ENCODE results near the gene ARSA. TPM values are rescaled to one million over a fixed set of nuclear protein-coding genes. Genes with fewer than 3 reads are reported as not detected.

Gene ARSA
- total and polyA plus RNA-seq, 2 of the 13 experiments (the other 11 are each of a cell fraction or from before 2014, with no cell fraction given) = 9.0 to 11.5 TPM

GRCh38 chr22:50582493-50583293, 45.3 kb downstream of the ARSA start, which contains the start of gene CHKB (continued):
- TF ChIP-seq, protein P1, sequence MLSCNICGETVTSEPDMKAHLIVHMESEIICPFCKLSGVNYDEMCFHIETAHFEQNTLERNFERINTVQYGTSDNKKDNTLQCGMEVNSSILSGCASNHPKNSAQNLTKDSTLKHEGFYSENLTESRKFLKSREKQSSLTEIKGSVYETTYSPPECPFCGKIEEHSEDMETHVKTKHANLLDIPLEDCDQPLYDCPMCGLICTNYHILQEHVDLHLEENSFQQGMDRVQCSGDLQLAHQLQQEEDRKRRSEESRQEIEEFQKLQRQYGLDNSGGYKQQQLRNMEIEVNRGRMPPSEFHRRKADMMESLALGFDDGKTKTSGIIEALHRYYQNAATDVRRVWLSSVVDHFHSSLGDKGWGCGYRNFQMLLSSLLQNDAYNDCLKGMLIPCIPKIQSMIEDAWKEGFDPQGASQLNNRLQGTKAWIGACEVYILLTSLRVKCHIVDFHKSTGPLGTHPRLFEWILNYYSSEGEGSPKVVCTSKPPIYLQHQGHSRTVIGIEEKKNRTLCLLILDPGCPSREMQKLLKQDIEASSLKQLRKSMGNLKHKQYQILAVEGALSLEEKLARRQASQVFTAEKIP (CRISPR knock-in tag; IDR thresholded peaks at IDR 0.05; ENCODE audit: borderline replicate concordance) = no peak
- TF ChIP-seq RXRB (CRISPR knock-in tag; IDR thresholded peaks at IDR 0.05; ENCODE audit: borderline replicate concordance) = peak; percentile 28; the same call in 1 of the 2 replicates
- TF ChIP-seq, protein P2, sequence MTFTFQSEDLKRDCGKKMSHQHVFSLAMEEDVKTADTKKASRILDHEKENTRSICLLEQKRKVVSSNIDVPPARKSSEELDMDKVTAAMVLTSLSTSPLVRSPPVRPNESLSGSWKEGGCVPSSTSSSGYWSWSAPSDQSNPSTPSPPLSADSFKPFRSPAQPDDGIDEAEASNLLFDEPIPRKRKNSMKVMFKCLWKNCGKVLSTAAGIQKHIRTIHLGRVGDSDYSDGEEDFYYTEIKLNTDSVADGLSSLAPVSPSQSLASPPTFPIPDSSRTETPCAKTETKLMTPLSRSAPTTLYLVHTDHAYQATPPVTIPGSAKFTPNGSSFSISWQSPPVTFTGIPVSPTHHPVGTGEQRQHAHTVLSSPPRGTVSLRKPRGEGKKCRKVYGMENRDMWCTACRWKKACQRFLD (CRISPR knock-in tag; IDR thresholded peaks at IDR 0.05; ENCODE audit: borderline replicate concordance) = peak; percentile 36; the same call in 1 of the 2 replicates
- TF ChIP-seq TAF1 (CRISPR knock-in tag; IDR thresholded peaks at IDR 0.05) = peak; percentile 76
- peak; percentile 19 for TF ChIP-seq MEIS1 (CRISPR knock-in tag; IDR thresholded peaks at IDR 0.05; ENCODE audit: borderline replicate concordance)
- TF ChIP-seq, protein P3, sequence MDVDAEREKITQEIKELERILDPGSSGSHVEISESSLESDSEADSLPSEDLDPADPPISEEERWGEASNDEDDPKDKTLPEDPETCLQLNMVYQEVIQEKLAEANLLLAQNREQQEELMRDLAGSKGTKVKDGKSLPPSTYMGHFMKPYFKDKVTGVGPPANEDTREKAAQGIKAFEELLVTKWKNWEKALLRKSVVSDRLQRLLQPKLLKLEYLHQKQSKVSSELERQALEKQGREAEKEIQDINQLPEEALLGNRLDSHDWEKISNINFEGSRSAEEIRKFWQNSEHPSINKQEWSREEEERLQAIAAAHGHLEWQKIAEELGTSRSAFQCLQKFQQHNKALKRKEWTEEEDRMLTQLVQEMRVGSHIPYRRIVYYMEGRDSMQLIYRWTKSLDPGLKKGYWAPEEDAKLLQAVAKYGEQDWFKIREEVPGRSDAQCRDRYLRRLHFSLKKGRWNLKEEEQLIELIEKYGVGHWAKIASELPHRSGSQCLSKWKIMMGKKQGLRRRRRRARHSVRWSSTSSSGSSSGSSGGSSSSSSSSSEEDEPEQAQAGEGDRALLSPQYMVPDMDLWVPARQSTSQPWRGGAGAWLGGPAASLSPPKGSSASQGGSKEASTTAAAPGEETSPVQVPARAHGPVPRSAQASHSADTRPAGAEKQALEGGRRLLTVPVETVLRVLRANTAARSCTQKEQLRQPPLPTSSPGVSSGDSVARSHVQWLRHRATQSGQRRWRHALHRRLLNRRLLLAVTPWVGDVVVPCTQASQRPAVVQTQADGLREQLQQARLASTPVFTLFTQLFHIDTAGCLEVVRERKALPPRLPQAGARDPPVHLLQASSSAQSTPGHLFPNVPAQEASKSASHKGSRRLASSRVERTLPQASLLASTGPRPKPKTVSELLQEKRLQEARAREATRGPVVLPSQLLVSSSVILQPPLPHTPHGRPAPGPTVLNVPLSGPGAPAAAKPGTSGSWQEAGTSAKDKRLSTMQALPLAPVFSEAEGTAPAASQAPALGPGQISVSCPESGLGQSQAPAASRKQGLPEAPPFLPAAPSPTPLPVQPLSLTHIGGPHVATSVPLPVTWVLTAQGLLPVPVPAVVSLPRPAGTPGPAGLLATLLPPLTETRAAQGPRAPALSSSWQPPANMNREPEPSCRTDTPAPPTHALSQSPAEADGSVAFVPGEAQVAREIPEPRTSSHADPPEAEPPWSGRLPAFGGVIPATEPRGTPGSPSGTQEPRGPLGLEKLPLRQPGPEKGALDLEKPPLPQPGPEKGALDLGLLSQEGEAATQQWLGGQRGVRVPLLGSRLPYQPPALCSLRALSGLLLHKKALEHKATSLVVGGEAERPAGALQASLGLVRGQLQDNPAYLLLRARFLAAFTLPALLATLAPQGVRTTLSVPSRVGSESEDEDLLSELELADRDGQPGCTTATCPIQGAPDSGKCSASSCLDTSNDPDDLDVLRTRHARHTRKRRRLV (CRISPR knock-in tag; IDR thresholded peaks at IDR 0.05) = no peak
- TF ChIP-seq ZNF569 (CRISPR knock-in tag; IDR thresholded peaks at IDR 0.05; ENCODE audit: borderline replicate concordance) = no peak
- TF ChIP-seq CREB1 (IDR thresholded peaks at IDR 0.05) = peak; percentile 47
- TF ChIP-seq CREB1 (CRISPR knock-in tag; IDR thresholded peaks at IDR 0.05) = no peak
- TF ChIP-seq, protein P4, sequence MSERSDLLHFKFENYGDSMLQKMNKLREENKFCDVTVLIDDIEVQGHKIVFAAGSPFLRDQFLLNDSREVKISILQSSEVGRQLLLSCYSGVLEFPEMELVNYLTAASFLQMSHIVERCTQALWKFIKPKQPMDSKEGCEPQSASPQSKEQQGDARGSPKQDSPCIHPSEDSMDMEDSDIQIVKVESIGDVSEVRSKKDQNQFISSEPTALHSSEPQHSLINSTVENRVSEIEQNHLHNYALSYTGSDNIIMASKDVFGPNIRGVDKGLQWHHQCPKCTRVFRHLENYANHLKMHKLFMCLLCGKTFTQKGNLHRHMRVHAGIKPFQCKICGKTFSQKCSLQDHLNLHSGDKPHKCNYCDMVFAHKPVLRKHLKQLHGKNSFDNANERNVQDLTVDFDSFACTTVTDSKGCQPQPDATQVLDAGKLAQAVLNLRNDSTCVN (CRISPR knock-in tag; IDR thresholded peaks at IDR 0.05; ENCODE audit: borderline replicate concordance) = 0 out of 2 replicates have a peak, but pooled peaks have one; percentile 11
- TF ChIP-seq PHF20 (CRISPR knock-in tag; IDR thresholded peaks at IDR 0.05) = peak; percentile 74
- TF ChIP-seq PCBP1 (IDR thresholded peaks at IDR 0.05; ENCODE audit: borderline replicate concordance, low read depth, low read length) = no peak
- no peak for TF ChIP-seq KDM6A (CRISPR knock-in tag; IDR thresholded peaks at IDR 0.05; ENCODE audit: low read depth)
- no peak; the same call in 1 of the 2 replicates for TF ChIP-seq ZNF281 (CRISPR knock-in tag; IDR thresholded peaks at IDR 0.05; ENCODE audit: borderline replicate concordance)
- TF ChIP-seq ZC3H13 (CRISPR knock-in tag; IDR thresholded peaks at IDR 0.05) = peak; percentile 83; the same call in 1 of the 2 replicates

All from HepG2 (cell line).